Epithelial cell of esophagus (primary cell): ENCODE data around the gene PDK3.

Experiments
- DNase-seq: peaks from one replicate; pipeline ENCODE4 v3.0.0; 2010; ENCODE audit warnings: low read depth
- H3K4me3 ChIP-seq: 2 replicates; pipeline ENCODE4 v1.5.1; 2011; ENCODE audit warnings: mild to moderate bottlenecking, low read length, control low read depth
- CTCF ChIP-seq: IDR thresholded peaks from 2 replicates; pipeline ENCODE4 v1.5.1; 2011; ENCODE audit warnings: low read depth, mild to moderate bottlenecking, low read length, control low read depth, inconsistent platforms; ENCODE audit not compliant: insufficient read depth; ENCODE audit errors: missing control alignments

PDK3 gene

GRCh38 chrX:24478509-24478908, 13.4 kb downstream of the PDK3 start:
- no peak for DNase-seq
- no peak overlapping the region for H3K4me3 ChIP-seq
- no peak for TF ChIP-seq CTCF

- no peak for TF ChIP-seq CTCF
- no peak overlapping the region for H3K4me3 ChIP-seq
- DNase-seq, result peak; percentile 24
Observed at GRCh38 chrX:24479924-24480323, 14.8 kb downstream of the PDK3 start.

- H3K4me3 ChIP-seq, result no peak overlapping the region
- TF ChIP-seq CTCF, result no peak
- no peak for DNase-seq
Observed at GRCh38 chrX:24480400-24480865, 15.3 kb downstream of the PDK3 start.

GRCh38 chrX:24482823-24483415, 17.8 kb downstream of the PDK3 start:
- DNase-seq, result no peak
- TF ChIP-seq CTCF, result no peak
- no peak overlapping the region for H3K4me3 ChIP-seq

- no peak for TF ChIP-seq CTCF
- H3K4me3 ChIP-seq, result no peak overlapping the region
- DNase-seq, result no peak
Observed at GRCh38 chrX:24483596-24483995, 18.5 kb downstream of the PDK3 start.

GRCh38 chrX:24485323-24485722, 20.2 kb downstream of the PDK3 start:
- TF ChIP-seq CTCF, result no peak
- no peak for DNase-seq
- no peak overlapping the region for H3K4me3 ChIP-seq
